H1 (cell line): ENCODE measurements around the gene NDUFS7. TPM values are rescaled to one million over a fixed set of nuclear protein-coding genes. Genes with fewer than 3 reads are reported as not detected.

Experiments used
- CBX5 ChIP-seq: fragments of 300-800, 300-1000 bp; sonication (generic); IDR thresholded peaks from 2 replicates; pipeline ENCODE4 v1.7.1; 2016; ENCODE audit warnings: antibody characterized with exemption, low read length, low read depth
- CBX8 ChIP-seq: fragments of 300-800, 300-1000 bp; sonication (generic); IDR thresholded peaks from 2 replicates; pipeline ENCODE4 v1.7.1; 2016; ENCODE audit warnings: low read depth, low read length, borderline replicate concordance
- SIN3A ChIP-seq, 2 experiments: IDR thresholded peaks in 1 of 2; conservative IDR thresholded peaks in 1 of 2; 2 replicates each; pipeline ENCODE4 v1.6.1; 2011 to 2012; ENCODE audit warnings: low read length in 2 of 2, improper control_type of control experiment in 1 of 2, low read depth in 1 of 2, mild to moderate bottlenecking in 1 of 2
- YY1 ChIP-seq: IDR thresholded peaks from 2 replicates; pipeline ENCODE4 v1.6.1; 2011; ENCODE audit warnings: low read depth, mild to moderate bottlenecking, low read length
- polyA plus RNA-seq, 7 experiments: library from polyadenylated mRNA; depleted of rRNA in 3 of 7; stranded (reverse) in 5 of 7; unstranded in 2 of 7; fragments of >200 nt in 5 of 7; fragments of 200-250 nt in 2 of 7; gene quantifications; 1 replicate in 5 of 7; 2 replicates in 1 of 7; 4 replicates in 1 of 7; pipeline versions ENCODE4 v1.2.1 to v1.2.3, GENCODE V29; 2011 to 2013; ENCODE audit warnings: missing spikeins in 2 of 7, mixed read lengths in 2 of 7
- total RNA-seq: library from RNA; stranded (reverse); fragmentation: NEBNext Ultra II Directional; extraction: Animal tissue kit (Norgen Biotek cat#: 25700); gene quantifications from 2 replicates; pipeline ENCODE4 v1.2.1, GENCODE V29; 2021

NDUFS7 gene
- total and polyA plus RNA-seq, 2 of the 8 experiments (the other 6 are each of a cell fraction or from before 2014, with no cell fraction given), result 78.1 to 309 TPM

DNA sequence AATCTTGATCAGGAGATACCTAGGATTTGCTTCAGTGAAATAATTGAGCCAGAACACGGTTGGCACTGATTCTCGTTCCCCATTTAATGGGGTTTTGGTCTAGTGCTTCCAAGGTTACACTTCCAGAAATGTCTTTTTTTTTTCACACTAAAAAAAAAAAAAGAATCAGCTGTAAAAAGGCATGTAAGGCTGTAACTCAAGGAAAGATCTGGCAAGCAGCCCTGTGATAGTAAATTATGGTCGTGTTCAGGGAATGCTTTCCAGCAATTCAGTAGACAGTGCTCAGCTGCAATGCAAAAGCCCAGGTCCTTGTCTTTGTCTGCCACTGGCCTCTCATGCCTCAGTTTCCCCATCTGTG lies 27.2 kb upstream of the NDUFS7 start (continued):
- TF ChIP-seq SIN3A (conservative IDR thresholded peaks at IDR 0.05 in 1 of 2, IDR thresholded peaks at IDR 0.05 in 1 of 2; ENCODE audit: low read depth in 1 of 2, low read length in 2 of 2), result no peak
- TF ChIP-seq CBX5, result no peak
- no peak for TF ChIP-seq YY1
- TF ChIP-seq CBX8, result no peak
